GM19193 (cell line): ENCODE data around the gene UBAC2.

Experiments used
- POLR2A ChIP-seq: IDR thresholded peaks from 4 replicates; pipeline ENCODE4 v1.6.1; 2011; ENCODE audit not compliant: insufficient read depth, insufficient read length; ENCODE audit errors: extremely low read depth

Gene UBAC2

DNA sequence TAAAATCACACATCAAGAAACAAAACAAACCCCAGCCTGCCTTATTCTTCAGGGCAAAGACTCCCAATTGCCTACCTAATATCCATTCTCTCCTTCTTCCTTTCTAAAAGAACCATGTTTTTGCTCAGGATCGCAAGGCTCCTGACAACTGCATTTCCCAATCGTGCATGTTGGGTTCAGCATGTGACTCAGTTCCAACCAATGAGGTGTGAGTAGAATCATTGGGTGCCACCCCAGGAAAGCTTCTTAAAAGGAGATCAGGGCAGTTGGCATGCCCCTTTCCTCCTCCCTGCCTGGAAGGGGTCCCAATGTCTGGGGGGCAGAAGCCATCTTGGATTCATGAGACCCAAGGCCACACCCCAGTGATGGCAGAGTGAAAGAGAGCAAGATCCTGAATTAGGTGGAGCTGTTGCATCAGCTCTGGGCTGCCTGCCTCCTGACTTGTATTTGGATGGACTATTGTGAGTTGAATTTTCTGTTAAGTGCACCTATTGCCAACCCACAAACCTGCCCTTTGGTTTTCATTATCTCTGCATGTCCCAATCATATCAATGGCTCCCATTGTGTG lies 26.0 kb upstream of the UBAC2 start:
- no peak for TF ChIP-seq POLR2A

DNA sequence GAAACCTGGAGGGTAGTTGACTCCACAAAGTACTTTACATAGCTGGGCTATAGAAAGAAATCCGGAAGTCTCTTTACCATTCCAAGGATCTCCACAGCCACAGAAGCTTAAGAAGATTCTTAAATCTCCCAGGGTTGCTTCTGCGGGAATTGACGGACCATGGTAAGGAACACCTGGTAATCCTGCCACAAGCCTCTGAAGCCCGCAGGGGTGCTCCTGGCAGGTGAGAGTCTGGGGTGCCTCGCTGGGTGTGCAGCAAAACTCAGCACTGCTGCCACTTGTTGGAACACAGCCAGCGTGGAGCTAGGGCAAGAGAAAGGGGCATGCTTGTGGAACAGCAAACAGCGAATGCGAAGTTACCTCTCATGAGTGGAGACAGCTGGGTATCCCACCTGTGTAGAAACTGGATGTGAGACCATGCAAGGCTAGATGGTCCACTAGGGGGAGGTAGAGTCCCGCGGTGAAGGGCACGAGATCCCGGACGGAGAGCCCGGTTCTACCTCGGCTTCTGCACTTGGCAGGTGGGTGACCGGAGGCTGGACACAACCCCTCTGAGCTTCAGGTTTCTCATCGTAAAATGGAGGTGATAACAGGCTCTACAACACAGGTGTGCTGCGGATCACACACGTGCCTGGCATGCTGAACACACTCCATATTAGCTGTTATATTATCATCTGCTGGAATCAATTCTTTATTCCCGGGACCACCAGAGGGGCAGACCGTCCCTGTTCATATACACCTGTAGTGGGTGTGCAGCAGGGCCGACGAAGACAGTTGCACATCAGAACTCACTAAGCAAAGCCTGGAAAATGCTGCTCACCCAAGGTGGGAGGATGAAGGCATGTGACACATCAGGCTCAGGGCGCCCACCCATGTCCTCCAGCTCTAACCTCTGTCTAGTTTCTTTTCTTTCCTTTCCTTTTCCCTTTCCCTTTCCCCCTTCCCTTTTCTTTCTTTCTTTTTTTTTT lies 24.1 kb upstream of the UBAC2 start:
- no peak for TF ChIP-seq POLR2A

DNA sequence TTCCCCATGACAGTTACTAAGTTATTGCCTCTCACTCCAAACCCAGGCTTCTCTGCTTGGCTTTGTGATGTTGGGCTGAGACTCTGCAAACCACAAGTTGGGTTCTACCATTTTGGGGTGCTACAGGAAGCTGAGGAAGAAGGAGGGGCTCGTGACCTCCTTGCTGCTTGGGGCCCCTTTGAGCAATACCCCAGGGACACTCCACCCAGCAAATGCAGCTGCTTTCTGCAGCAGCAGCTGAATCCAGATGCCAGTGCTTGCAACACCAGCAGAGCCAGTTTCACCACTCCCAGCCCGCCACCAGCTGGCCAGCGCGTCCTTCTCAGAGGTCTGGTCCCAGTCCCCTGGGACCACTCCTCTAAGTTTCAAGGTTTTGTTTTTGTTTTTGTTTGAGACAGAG lies 22.0 kb upstream of the UBAC2 start:
- no peak for TF ChIP-seq POLR2A

DNA sequence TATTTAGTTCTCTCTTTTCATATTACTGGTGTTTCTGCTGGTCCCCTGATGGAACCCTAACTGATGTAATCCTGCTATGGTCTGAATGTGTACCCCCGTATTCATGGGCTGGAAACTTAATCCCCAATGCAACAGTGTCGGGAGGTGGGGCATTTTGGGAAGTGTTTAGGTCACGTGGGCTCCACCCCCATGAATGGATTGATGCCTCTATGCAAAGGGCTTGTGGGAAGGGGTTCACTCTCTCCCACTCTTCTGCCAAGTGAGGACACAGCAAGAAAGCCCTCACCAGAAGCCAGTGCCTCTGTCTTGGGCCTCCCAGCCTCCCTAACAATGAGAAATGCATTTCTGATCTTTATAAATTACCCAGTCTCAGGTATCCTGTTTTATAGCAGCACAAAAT lies 21.2 kb upstream of the UBAC2 start:
- no peak for TF ChIP-seq POLR2A

DNA sequence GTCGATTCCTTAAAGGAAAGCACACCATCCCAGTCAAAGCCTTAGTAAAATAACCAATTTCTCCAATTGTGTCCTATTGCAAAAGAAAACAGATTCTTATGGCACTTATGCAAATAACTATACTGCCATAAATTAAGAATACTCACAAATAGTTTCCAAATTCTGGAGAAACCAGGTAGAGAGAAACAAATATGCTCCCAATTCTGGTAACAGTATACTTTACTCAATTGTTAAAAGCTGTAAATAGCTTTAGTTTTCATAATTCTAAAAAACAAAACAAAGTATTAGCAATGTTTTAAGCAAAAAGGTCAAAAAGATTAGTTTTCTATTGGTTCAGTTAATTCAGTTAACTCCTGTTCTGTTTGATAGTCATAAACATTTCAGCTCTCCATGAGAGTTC lies 18.2 kb upstream of the UBAC2 start:
- no peak for TF ChIP-seq POLR2A

DNA sequence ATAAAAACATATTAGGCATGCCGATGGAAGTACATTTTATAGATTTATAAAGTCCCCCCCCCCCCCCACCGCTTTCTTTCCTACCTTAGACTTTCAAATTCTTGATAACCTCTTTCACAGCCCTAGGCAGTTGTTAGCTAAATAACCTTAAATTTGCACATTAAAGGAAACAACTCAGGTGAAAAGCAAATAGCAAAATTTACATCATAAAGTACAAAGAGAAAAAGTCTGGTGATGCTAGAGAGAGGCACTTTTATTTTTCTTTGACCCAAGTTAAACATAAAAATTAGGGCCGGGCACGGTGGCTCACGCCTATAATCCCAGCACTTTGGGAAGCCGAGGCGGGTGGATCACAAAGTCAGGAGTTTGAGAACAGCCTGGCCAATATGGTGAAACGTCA lies 15.0 kb upstream of the UBAC2 start:
- TF ChIP-seq POLR2A = no peak

DNA sequence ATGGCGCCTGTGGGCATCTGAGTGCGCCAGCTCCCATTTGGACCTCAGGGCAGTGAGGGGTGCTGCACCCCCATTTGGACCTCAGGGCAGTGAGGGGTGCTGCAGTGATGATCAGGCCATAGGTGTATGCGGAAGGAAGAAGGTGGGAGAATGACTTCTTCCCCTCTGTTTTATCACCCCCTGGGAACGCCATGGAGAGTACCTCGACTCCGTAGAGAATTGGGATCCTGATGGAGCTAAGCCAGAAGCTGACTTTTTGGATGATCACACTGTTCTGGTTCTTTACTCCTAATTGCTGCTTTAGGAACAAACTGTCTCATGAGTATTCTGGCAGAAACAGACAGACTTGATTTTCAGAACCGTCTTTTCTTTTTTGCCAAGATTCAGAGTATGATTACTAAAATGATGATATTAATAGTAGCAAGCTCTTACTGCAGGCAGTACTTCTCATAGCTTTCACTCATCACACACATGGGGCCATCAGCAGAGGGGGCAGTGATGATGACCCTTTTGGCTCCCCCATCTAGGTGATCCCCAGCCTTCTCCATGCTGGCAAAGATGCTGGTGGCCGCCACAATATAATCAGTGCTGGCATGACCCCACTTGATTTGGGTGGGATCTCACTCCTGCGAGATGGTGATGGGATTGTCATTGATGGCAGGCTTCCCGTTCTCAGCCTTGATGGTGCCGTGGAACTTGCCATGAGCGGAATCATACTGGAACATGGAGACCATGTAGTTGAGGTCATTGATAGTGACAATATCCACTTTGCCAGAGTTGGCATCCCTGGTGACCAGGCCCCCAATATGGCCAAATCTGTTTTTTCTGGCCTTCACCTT lies 10.3 kb upstream of the UBAC2 start:
- no peak for TF ChIP-seq POLR2A

DNA sequence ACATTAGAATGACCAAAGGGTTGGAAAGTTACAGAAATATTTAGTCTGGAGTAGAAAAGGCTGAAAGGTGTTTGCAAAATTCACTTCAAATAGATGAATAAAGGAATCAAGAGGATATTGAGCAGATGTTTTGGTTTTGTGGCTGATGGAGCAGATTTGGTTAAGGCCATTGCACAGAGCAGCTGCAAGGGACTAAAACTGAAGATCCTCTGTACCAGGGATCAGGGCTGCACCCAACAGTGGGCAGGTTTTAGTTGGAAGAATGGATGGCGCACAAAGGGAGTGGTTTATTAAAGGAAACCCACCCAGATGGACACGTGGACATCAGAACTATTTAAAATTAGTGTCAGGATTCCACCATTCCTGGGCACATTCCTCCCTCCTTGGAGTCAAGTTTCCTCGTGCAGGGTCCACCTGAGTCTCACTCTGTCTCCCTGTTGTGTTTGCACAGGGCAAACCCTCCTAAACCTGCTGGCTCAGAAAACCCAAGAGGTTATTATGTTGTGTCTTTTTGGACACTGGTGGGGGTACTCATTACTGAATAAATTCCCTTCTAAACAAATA lies 9.2 kb upstream of the UBAC2 start:
- no peak for TF ChIP-seq POLR2A

DNA sequence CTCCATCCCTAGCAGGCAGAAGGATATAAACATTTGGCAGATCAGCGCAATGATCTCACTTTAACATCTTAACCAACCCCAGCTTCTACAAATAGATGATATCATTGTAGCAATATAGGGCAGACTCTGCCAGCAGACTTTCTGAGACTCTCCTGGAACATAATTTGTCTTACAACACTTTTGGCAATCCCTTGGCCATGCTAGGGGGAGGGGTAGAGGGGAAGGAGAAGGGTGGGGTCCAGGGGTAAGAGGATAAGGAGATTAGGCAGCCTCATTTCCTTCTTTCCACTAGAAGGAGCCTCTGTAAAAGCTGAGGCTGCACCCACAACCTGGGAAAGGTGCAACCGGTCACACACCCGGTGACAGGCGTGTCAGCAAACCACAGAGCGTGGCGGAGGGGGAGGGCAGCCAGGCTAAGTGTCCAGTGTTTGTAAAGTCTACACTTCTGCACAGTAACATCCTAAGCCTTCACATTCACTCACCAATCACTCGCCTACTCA lies 8.7 kb upstream of the UBAC2 start:
- no peak for TF ChIP-seq POLR2A

DNA sequence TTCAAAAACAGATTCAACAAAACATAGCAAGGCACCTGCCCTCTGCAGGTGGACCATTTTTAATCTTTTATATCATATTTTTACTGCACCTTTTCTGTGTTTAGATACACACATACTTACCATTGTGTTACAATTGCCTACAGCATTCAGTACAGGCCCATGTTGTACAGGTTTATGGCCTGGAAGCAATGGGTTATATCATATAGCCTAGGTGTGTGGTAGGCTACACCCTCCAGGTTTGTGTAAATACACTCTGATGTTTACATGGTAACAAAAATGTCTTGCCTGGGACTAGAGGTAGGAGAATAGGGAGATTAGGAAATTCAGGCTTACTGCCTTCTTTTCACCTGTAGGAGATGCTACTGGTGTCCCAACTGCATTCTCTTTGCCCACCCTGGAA lies 8.2 kb upstream of the UBAC2 start:
- no peak for TF ChIP-seq POLR2A

DNA sequence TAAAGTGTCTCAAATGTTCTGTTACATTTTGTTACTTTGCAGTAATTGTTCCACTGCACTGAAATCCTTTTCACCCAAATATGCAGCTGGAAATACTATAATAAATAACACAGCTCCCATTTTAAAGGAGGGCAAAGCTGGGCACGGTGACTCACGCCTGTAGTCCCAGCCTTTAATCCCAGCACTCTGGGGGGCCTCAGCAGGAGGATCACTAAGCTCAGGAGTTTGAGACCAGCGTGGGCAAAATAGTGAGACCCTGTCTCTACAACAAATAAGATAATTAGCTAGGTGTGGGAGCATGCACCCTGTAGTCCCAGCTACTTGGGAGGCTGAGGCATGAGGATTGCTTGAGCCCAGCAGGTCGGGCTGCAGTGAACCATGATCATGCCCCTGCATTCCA lies 7.5 kb upstream of the UBAC2 start:
- TF ChIP-seq POLR2A = no peak

DNA sequence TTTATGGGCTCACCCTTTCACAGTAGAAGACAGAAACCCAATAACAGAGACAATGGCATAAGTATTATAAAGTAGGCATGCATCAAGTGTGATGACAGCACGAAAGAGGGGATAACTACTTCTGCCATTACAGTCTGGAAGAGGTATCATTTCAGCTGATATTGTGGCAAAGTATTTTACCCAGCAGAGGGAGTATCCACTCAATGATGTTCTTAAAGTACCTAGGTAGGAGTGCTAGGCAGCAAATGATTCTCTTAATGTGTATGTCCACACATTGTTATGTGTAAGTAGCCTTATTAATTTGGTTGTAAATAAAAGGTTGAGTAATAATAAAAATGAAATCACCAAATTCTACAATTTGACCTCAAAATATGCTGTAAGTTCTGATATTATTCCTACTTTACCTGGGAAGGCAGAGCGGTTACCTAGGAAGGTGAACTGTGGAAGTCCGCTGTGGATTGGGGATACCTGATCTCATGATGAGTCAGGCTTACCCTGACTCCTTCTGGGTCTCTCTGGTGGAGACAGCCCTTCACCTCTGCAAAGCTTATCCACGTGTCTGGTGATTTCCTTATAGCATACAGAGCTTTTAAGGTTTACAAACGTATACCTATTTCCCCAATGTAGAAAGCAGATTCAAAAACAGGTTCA lies 4.1 kb upstream of the UBAC2 start:
- no peak for TF ChIP-seq POLR2A

DNA sequence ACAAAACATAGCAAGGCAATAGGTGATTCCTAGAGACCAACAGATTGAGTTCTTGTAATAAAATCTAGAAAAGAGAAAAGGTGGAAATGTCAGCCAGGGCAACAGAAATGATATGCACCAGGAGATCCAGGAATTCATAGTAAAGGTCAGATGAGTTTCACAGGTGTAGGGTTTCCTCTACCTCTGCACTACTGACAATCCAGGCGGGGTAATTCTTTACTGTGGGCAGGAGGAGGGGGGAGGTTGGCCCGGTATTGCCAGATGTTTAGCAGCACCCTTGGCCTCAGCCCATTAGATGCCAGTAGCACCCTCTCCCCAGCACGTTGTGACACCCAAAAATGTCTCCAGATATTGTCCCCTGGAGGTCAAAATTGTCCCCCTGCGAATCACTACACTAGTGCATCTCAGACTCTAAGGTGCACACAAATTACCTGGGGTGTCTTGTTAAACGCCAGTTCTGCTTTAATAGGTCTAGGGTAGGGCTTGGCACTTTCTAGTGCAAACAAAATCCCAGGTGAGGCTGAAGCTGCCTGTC lies 3.5 kb upstream of the UBAC2 start:
- TF ChIP-seq POLR2A = no peak
